OCI-M2 (cell line): ENCODE results near the gene HOXB3.

Experiments used
- DNase-seq: peaks from one replicate; lab custom pipeline; 2025; ENCODE audit not compliant: unreplicated experiment; lab: John Stamatoyannopoulos, UW

HOXB3 gene

GRCh38 chr17:48588528-48588927 lies 1.5 kb downstream of the HOXB3 start:
- no peak for DNase-seq

- no peak for DNase-seq
These were observed 2.0 kb downstream of the HOXB3 start for GRCh38 chr17:48588074-48588415.

DNA sequence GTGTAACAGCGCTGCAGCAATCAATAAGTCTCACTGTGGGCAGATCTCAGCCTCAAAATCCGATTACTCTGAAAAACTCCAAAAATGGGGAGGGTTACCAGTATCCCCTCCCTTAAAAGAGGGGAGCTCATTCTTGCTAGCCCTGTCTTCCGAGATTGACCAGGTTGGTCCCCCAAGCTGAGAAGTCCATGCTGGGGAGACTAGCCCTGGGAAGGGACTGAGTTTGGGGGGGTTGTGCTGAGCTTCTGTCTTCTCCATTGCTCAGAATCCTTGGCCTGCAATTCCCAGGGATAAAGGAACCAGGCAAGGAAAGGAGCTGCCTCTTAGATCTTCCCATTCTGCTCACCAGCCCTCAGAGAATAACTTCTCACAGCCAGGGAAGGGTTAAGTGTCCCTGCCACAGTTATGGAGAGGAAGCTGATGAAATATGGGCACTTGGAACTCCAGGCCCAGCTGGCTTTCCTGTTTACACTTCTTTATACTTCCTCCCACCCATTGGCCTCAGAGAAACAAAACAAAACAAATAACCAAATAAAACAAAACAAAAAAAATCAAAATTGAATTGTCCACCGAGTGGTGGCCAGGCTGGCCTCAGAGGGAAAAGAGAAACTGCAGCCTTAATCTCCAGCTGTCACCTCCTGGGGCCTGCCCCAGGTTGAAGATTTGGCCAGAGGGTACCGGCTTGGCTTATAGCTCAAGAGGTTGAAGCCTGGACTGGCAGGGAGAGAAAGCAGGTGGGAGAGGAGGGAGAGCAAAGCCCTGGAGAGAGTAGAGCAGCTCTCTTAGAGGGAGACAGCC lies 2.6 kb downstream of the HOXB3 start:
- DNase-seq = no peak

DNA sequence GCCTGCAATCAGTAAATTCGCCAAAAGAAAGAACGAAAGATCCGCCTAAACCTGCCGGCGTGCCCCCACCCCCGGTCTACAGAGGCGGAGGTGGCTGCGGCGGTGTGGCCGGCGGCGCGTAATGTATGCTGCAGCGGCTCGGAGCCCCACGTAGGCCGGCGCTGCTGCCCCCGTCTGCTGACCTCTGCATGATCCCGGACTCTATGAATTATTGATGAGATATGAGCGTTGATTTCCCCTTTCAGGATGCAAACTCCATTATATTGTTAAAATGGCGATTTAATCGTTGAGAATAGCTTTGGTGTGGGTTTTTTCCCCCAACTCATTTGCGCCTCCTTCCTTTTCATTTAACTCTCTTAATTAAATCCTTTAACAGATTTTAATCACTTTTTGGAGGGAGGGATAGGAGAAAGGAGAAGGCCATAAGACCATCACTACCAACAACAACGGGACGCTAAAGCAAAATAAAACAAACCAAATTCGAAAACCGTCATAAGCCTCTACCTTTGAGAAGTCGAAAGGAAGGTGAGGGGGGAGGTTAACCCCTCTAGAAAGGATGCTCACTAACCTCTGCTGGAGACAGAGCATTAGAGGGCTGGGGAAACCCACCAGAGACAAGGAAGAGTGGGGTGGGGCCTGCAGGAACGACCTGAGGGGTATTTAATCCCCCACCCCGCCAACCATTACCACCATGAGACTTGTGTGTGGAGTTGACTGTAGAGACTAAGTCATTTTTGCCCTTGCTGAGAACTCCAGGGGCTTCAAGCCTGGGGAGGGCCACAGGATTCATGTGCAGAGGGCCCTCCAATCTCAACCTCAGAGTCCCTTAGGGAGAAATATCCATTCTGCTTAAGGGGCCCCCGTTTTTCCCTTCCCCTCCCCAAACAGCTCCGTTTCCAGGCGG lies 3.4 kb downstream of the HOXB3 start:
- no peak for DNase-seq

GRCh38 chr17:48584223-48584741 lies 5.8 kb downstream of the HOXB3 start:
- no peak for DNase-seq

DNA sequence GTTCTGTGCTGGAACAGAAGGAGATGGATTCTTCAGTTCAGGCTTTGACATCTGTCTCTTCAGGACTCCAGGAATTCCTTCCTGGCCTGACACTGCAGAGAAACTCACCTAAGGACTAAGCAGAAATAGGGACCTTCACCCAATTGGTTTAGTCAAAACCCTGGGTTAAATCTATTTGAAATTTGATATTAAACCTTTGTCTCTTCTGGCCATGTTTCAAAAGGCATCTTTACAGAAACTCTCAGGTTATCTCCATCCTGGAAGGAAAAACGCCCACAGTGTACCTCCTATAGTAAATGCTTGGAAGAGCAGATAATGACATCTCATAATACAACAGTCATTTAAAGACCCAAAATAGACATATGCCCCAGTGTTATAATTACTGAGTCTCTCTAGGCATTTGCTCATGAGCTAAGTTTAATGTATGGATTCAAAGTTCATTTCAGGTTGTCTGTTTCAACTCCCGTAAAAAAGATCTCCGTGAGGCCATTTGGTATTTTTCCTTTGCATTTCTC lies 6.3 kb downstream of the HOXB3 start:
- no peak for DNase-seq

DNA sequence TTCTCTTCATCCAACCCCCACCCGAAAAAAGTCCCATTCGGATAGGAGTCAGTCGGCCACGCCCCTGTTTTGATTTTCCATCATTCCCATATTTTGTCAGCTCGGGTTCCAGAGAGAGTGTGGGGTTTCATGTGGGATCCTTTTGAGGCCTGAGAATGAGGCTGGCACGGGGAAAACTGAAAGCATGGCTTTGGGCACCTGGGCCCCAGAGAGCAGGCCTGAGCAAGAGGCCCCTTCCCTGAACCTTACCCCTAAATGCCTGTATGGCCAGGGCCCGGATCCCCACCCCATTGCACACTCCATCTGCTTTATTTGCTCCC lies 7.3 kb downstream of the HOXB3 start:
- no peak for DNase-seq

DNA sequence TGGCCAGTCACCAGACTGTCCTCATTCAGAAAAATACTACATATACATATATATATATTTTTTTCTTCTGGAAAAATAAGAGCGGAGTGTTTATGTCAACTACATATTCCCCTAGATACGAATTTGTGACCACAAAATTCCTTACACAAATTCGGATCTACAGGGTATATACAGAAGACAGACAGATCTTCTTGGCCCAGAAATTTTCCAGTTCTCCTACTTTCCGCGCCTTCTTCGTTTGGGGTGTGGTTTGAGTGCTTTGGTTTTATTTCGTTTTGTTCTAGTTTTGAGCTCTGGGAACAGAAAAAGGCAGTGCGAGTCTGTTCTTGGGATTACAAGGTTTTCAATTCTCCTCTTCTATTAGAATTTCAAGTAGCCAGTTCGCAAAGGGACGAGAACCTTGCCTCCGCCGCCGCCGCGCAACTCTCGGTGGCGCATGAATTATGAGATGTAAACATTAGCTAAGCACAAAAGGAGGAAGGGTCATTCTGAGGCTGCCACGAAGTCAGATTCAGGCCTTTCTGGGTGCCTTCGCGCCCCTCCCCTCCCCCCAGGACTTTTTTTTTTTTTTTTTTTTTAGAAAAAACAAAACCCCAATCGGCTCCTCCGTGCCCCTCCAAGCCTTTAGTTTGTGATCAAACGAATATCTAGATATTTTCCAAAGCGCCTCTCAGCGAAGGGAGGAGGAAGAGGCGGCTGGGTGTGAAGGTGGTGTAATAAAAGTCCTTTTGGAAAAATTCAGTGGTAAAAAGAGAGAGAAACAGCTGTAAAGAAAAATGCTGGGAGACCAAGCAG lies 10.1 kb downstream of the HOXB3 start:
- DNase-seq = no peak

- no peak for DNase-seq
These were observed 10.6 kb downstream of the HOXB3 start for GRCh38 chr17:48579471-48579759.

DNA sequence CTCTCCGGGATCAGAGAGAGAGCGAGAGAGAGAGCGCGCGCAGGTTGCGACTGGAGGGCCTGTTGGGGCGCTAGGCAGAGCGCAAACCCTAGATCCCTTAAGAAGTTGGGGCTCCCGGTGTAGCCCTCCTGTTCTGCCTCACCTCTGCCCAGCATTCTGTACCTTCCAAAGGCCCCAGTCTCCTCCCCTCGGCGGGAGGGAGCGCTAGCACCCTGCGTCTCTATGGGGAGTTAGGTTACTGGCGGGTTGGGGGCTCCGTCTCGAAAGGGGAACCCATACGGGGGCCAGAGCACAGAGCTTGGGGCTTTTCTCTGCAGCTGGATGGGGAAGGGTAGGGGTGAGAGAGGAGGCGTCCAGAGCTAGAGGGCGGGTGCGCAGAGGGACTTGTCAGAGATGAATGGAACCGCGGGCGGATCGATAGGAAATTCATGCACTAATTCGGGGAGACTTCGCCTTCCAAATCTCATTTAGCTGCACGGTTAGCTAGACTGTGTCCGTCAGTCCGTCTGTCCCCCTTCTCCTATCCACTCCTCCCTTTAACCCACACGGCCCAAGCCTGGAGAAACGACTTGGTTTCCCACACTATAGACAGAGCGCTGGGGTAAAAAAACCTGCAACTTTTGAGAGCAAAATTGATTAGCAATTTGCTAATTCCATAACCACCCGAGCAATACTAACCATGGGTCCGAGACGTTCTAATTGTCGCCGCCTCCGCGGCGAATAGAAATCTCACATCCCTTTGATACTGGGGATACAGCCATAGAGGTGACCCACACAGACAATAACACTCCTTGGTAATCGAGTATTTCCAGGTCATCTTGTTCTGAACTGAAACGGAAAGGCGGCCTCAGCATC lies 11.2 kb downstream of the HOXB3 start:
- DNase-seq = no peak

GRCh38 chr17:48577946-48578615 lies 12.0 kb downstream of the HOXB3 start, which contains the start of gene HOXB4:
TSS of gene HOXB4 (minus strand) at chr17:48578350. CDS start at chr17:48578319, 31 bp downstream.
- peak; percentile 42 for DNase-seq

GRCh38 chr17:48577330-48577945 lies 12.6 kb downstream of the HOXB3 start:
- DNase-seq = no peak

DNA sequence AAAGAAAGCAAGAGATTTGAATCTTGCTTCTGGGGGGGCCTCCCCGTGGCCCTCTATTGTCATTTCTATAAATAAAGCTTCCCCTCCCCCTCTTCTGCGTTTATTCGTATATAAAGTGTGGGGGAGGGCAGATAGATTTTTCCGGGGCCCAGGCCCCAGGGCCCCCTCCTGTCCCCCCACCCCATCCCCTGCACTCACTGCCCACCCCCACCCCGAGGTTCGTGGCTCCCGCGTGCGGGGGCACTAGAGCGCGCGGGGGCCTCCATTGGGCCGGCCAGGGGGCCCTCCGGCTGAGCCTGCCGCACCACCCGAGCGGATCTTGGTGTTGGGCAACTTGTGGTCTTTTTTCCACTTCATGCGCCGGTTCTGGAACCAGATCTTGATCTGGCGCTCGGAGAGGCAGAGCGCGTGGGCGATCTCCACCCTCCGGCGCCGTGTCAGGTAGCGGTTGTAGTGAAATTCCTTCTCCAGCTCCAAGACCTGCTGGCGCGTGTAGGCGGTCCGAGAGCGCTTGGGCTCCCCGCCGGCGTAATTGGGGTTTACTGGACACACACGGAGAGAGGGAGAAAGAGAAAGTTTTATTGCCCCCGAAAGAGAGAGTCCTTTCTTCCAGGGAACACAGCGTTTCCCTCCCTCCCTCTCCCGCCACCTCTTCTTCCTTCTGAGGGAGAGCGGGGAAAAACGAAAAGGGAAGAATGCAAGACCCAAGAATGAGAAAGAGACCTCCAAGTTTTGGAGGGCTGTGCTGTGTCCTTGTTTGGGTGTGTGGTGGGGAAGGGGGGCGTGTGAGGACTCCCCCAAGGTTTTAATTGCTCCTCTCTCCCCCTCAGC lies 13.3 kb downstream of the HOXB3 start:
- no peak for DNase-seq

GRCh38 chr17:48575673-48576478 lies 14.2 kb downstream of the HOXB3 start:
- no peak for DNase-seq

- no peak for DNase-seq
These were observed 14.9 kb downstream of the HOXB3 start for GRCh38 chr17:48575066-48575582.

- DNase-seq = no peak
These were observed 15.5 kb downstream of the HOXB3 start for GRCh38 chr17:48574505-48575065.

DNA sequence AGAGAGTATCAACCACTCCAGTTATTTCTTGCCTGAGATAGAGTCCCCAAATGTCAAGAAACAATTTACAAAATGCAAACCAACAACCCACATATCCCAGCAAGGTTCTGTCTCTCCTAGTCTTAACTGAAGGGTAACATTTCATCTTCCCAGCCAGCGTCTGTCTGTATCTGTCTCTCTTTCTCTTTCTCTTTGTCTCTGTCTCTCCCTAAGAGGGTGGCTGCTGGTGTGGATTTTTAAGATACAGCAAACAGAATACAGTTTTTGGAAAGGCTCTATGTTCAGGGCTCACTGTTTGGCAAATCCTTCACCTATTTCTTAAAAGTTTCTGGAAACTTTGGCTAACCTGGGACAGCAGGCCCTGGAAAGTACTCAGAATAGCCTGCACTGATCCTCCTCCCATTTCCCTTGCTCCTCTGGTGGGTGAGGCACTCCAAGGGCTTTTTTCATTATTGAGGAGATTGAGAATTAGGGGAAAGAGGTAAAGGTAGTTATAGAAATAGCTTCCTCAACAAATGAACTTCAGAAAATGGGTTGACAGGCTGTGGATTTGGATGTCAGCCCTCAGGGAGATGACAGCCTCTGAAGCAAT lies 18.1 kb downstream of the HOXB3 start:
- no peak for DNase-seq
